HG03460 (cell line): ENCODE results near the gene MRPL38.

Experiments
- ATAC-seq: cut with Tn5 transposase; IDR thresholded peaks from one replicate; pipeline ENCODE4 v1.9.1; 2021; ENCODE audit not compliant: unreplicated experiment

The MRPL38 gene

GRCh38 chr17:75920045-75920560 lies 15.4 kb upstream of the MRPL38 start:
- ATAC-seq = no peak

- no peak for ATAC-seq
Measured at GRCh38 chr17:75919611-75920010, 14.9 kb upstream of the MRPL38 start.

GRCh38 chr17:75917917-75918445 lies 13.3 kb upstream of the MRPL38 start:
- ATAC-seq = no peak

- no peak for ATAC-seq
Measured at GRCh38 chr17:75917141-75917916, 12.6 kb upstream of the MRPL38 start.

- ATAC-seq = no peak
Measured at GRCh38 chr17:75915268-75915667, 10.6 kb upstream of the MRPL38 start.

- ATAC-seq = no peak
Measured at GRCh38 chr17:75914643-75915267, 10.1 kb upstream of the MRPL38 start.

- no peak for ATAC-seq
Measured at GRCh38 chr17:75913537-75914210, 9.0 kb upstream of the MRPL38 start.

GRCh38 chr17:75910699-75911098 lies 6.0 kb upstream of the MRPL38 start:
- no peak for ATAC-seq

GRCh38 chr17:75909812-75910274 lies 5.2 kb upstream of the MRPL38 start:
- no peak for ATAC-seq

- ATAC-seq = no peak
Measured at GRCh38 chr17:75909051-75909811, 4.5 kb upstream of the MRPL38 start.

- ATAC-seq = no peak
Measured at GRCh38 chr17:75908201-75908600, 3.5 kb upstream of the MRPL38 start.

- no peak for ATAC-seq
Measured at GRCh38 chr17:75906143-75906884, 1.6 kb upstream of the MRPL38 start.

- no peak for ATAC-seq
Measured at GRCh38 chr17:75902406-75902805, 2.3 kb downstream of the MRPL38 start.

- ATAC-seq = no peak
Measured at GRCh38 chr17:75901727-75902126, 3.0 kb downstream of the MRPL38 start.

GRCh38 chr17:75900691-75901533 lies 3.8 kb downstream of the MRPL38 start:
- no peak for ATAC-seq

GRCh38 chr17:75899767-75900468 lies 4.8 kb downstream of the MRPL38 start:
- ATAC-seq = no peak

- no peak for ATAC-seq
Measured at GRCh38 chr17:75899353-75899752, 5.3 kb downstream of the MRPL38 start.

GRCh38 chr17:75898791-75899190 lies 5.9 kb downstream of the MRPL38 start:
- ATAC-seq = no peak

GRCh38 chr17:75898065-75898464 lies 6.6 kb downstream of the MRPL38 start:
- no peak for ATAC-seq
